Measurements from ENCODE around the gene TAF5L.
A peak's percentile ranks its signal among the peaks of the same experiment; 100 is the strongest.
"Not testable (repeated sequence)": the region's sequence is repeated elsewhere in the genome, so short reads cannot be mapped to it uniquely, and the experiment has no call there.

TAF5L gene

GRCh38 chr1:229603371-229604005 is 22.4 kb downstream of the TAF5L start:
- no peak for DNase-seq (ENCODE audit: low read depth)

- DNase-seq (ENCODE audit: low read depth), result no peak
Measured at GRCh38 chr1:229600229-229600628, 25.7 kb downstream of the TAF5L start.

- no peak for DNase-seq (ENCODE audit: low read depth)
Measured at GRCh38 chr1:229599218-229599954, 26.5 kb downstream of the TAF5L start.

GRCh38 chr1:229597877-229598276 is 28.0 kb downstream of the TAF5L start:
- no peak for DNase-seq (ENCODE audit: low read depth)

GRCh38 chr1:229596925-229597699 is 28.8 kb downstream of the TAF5L start:
- DNase-seq (ENCODE audit: low read depth), result peak; percentile 63

GRCh38 chr1:229595876-229596275 is 30.0 kb downstream of the TAF5L start:
- DNase-seq (ENCODE audit: low read depth), result not testable (repeated sequence)

GRCh38 chr1:229594227-229595008 is 31.5 kb downstream of the TAF5L start:
- no peak for DNase-seq (ENCODE audit: low read depth)

- no peak for DNase-seq (ENCODE audit: low read depth)
Measured at GRCh38 chr1:229593800-229594199, 32.1 kb downstream of the TAF5L start.

GRCh38 chr1:229590119-229590518 is 35.8 kb downstream of the TAF5L start:
- no peak for DNase-seq (ENCODE audit: low read depth)

GRCh38 chr1:229585338-229585737 is 40.6 kb downstream of the TAF5L start:
- DNase-seq (ENCODE audit: low read depth), result no peak

GRCh38 chr1:229582715-229583114 is 43.2 kb downstream of the TAF5L start:
- no peak for DNase-seq (ENCODE audit: low read depth)

GRCh38 chr1:229582011-229582694 is 43.8 kb downstream of the TAF5L start:
- no peak for DNase-seq (ENCODE audit: low read depth)

- no peak for DNase-seq (ENCODE audit: low read depth)
Measured at GRCh38 chr1:229581485-229581884, 44.4 kb downstream of the TAF5L start.

GRCh38 chr1:229579059-229579673 is 46.8 kb downstream of the TAF5L start:
- DNase-seq (ENCODE audit: low read depth), result no peak

- DNase-seq (ENCODE audit: low read depth), result no peak
Measured at GRCh38 chr1:229578168-229579058, 47.5 kb downstream of the TAF5L start.

- DNase-seq (ENCODE audit: low read depth), result no peak
Measured at GRCh38 chr1:229574679-229575442, 51.1 kb downstream of the TAF5L start.

- DNase-seq (ENCODE audit: low read depth), result no peak
Measured at GRCh38 chr1:229572286-229572685, 53.6 kb downstream of the TAF5L start.

GRCh38 chr1:229570891-229571516 is 54.9 kb downstream of the TAF5L start:
- DNase-seq (ENCODE audit: low read depth), result no peak

- DNase-seq (ENCODE audit: low read depth), result no peak
Measured at GRCh38 chr1:229570305-229570704, 55.6 kb downstream of the TAF5L start.
